CD8-positive, alpha-beta memory T cell (primary cell): ENCODE measurements around the gene RMI2. TPM values are rescaled to one million over a fixed set of nuclear protein-coding genes. Genes with fewer than 3 reads are reported as not detected.

Experiments
- CTCF ChIA-PET: fragments of 350-600 bp; sonication (Branson Sonifier 250); formaldehyde crosslinking; loops from one replicate; lab custom pipeline; 2021; ENCODE audit warnings: antibody characterized with exemption; lab: Charles Lee
- POLR2A ChIA-PET: fragments of 350-600 bp; sonication (Branson Sonifier 250); formaldehyde crosslinking; loops from one replicate; lab custom pipeline; 2021; ENCODE audit warnings: antibody characterized with exemption; lab: Charles Lee
- DNase-seq, 5 donors: peaks; one replicate each; pipeline versions ENCODE4 v3.0.0 to v3.0.0-alpha.2; 2020 to 2022; ENCODE audit warnings: mixed read lengths in 1 of 5
- H3K27ac ChIP-seq: one replicate; pipeline ENCODE4 v1.7.0; 2013; ENCODE audit warnings: low read depth, mild to moderate bottlenecking, low read length, moderate library complexity
- H3K27me3 ChIP-seq: 2 replicates; pipeline ENCODE4 v1.7.0; 2013; ENCODE audit warnings: low read length, mild to moderate bottlenecking; ENCODE audit not compliant: insufficient read depth, poor library complexity, severe bottlenecking
- H3K36me3 ChIP-seq: 2 replicates; pipeline ENCODE4 v1.7.0; 2013; ENCODE audit warnings: mild to moderate bottlenecking, low read length, moderate library complexity; ENCODE audit not compliant: insufficient read depth
- H3K4me1 ChIP-seq: 2 replicates; pipeline ENCODE4 v1.7.0; 2013; ENCODE audit warnings: mild to moderate bottlenecking, low read length, moderate library complexity; ENCODE audit not compliant: insufficient read depth
- H3K4me3 ChIP-seq: 2 replicates; pipeline ENCODE4 v1.7.0; 2013; ENCODE audit warnings: mild to moderate bottlenecking, low read length
- H3K9me3 ChIP-seq: 2 replicates; pipeline ENCODE4 v1.7.0; 2013; ENCODE audit warnings: mild to moderate bottlenecking, low read length
- H3K27ac Mint-ChIP-seq, 8 donors: one replicate each; pipeline ENCODE4 v1.8.0; 2020 to 2021; ENCODE audit warnings: mixed read lengths in 8 of 8, mild to moderate bottlenecking in 6 of 8, inconsistent platforms in 3 of 8, moderate library complexity in 3 of 8
- H3K27me3 Mint-ChIP-seq, 2 donors: one replicate each; pipeline ENCODE4 v1.8.0; 2020 to 2021; ENCODE audit warnings: mixed read lengths in 2 of 2, mild to moderate bottlenecking in 1 of 2, moderate library complexity in 1 of 2
- H3K36me3 Mint-ChIP-seq, 3 donors: one replicate each; pipeline ENCODE4 v1.8.0; 2020 to 2021; ENCODE audit warnings: mixed read lengths in 3 of 3, inconsistent platforms in 1 of 3, mild to moderate bottlenecking in 1 of 3
- H3K4me1 Mint-ChIP-seq, 3 donors: one replicate each; pipeline ENCODE4 v1.8.0; 2020 to 2021; ENCODE audit warnings: mixed read lengths in 3 of 3, inconsistent platforms in 1 of 3, mild to moderate bottlenecking in 1 of 3
- H3K4me3 Mint-ChIP-seq, 7 donors: one replicate each; pipeline ENCODE4 v1.8.0; 2020 to 2021; ENCODE audit warnings: mixed read lengths in 7 of 7, mild to moderate bottlenecking in 6 of 7, moderate library complexity in 4 of 7, inconsistent platforms in 2 of 7
- H3K9me3 Mint-ChIP-seq, 5 donors: one replicate each; pipeline ENCODE4 v1.8.0; 2020 to 2022; ENCODE audit warnings: mixed read lengths in 5 of 5, mild to moderate bottlenecking in 3 of 5, moderate library complexity in 2 of 5, inconsistent platforms in 1 of 5
- polyA plus RNA-seq: library from polyadenylated mRNA; unstranded; fragments of 300-500 nt; fragmentation: Illumina TruSeq; gene quantifications from one replicate; pipeline ENCODE4 v1.2.3, GENCODE V29; 2021
- total RNA-seq, 2 experiments: library from RNA; stranded (reverse); gene quantifications; one replicate each; pipeline ENCODE4 v1.2.3, GENCODE V29; 2021

Gene RMI2
- total and polyA plus RNA-seq, 3 experiments from 2014 or later, result 1.1 to 38.3 (median 37.0) TPM

GRCh38 chr16:11354733-11355574, 9.7 kb downstream of the RMI2 start:
- Mint-ChIP-seq H3K4me3 (peak overlapping the region; percentile 57 to 82 (median 73)), H3K4me1 (peaks cover 35 to 38% (median 36%) of the 10 kb centered on the region in 3 donors), H3K36me3 (no peaks in the 10 kb centered on the region), H3K9me3 (no peaks in the 10 kb centered on the region), H3K27me3 (peaks cover 29 to 39% of the 10 kb centered on the region in 2 donors), H3K27ac (peak overlapping the region; percentile 41 to 91 (median 82))
- Histone ChIP-seq H3K27ac (no peak overlapping the region), H3K4me1 (peaks cover 40% of the 10 kb centered on the region), H3K4me3 (peak overlapping the region; percentile 48), H3K36me3 (no peaks in the 10 kb centered on the region), H3K27me3 (peaks cover 9% of the 10 kb centered on the region), H3K9me3 (no peaks in the 10 kb centered on the region)
- peak; percentile 54 to 89 (median 84) for DNase-seq
- ChIA-PET CTCF (interaction anchor here (0.7 to 2.7 kb wide), 11 partner anchors 9 to 401 kb away, joined by 3 to 18 read pairs (median 4); partner anchors contain the start of gene SOCS1), POLR2A (interaction anchor here (1.0 to 2.1 kb wide), 2 partner anchors 8 to 99 kb away, joined by 3 to 7 read pairs; partner anchors contain the start of gene SOCS1)

DNA sequence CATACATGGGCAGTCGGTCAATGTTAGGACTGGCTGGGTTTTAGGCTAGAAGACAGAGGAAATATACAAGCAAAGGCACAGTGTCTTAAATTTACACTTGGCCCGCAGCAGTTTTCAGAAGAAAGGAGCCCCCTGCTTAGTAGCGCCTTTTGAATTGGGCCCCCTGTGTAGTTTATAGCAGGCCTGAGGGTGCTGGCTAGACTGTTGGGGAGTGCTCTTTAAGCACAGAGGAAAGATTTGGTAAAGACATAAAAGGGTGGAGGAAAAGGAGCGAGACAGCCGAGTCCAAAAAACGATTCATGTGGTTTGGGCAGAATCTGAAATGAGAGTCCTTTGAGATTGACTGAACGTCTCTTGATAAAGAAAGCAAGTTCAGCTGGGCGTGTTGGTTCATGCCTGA, 10.6 kb downstream of the RMI2 start:
- H3K4me1 Mint-ChIP-seq, result peaks cover 37 to 42% (median 41%) of the 10 kb centered on the region in 3 donors
- CTCF ChIA-PET, result interaction anchor here (0.7 to 2.7 kb wide), 17 partner anchors 16 to 393 kb away, joined by 3 to 18 read pairs (median 4); partner anchors contain the start of gene SOCS1
- Histone ChIP-seq H3K27me3 (peaks cover 9% of the 10 kb centered on the region), H3K4me3 (no peak overlapping the region), H3K9me3 (no peaks in the 10 kb centered on the region), H3K27ac (no peak overlapping the region), H3K36me3 (no peaks in the 10 kb centered on the region), H3K4me1 (peaks cover 45% of the 10 kb centered on the region)
- H3K27me3 Mint-ChIP-seq, result peaks cover 32 to 44% of the 10 kb centered on the region in 2 donors
- H3K36me3 Mint-ChIP-seq, result no peaks in the 10 kb centered on the region
- POLR2A ChIA-PET, result no interaction called here
- H3K4me3 Mint-ChIP-seq, result peak overlapping the region in 3 of 7 donors; percentile 68 to 82 (median 73)
- no peak for DNase-seq
- H3K27ac Mint-ChIP-seq, result peak overlapping the region in 4 of 8 donors; percentile 2 to 91 (median 58)
- H3K9me3 Mint-ChIP-seq, result no peaks in the 10 kb centered on the region

DNA sequence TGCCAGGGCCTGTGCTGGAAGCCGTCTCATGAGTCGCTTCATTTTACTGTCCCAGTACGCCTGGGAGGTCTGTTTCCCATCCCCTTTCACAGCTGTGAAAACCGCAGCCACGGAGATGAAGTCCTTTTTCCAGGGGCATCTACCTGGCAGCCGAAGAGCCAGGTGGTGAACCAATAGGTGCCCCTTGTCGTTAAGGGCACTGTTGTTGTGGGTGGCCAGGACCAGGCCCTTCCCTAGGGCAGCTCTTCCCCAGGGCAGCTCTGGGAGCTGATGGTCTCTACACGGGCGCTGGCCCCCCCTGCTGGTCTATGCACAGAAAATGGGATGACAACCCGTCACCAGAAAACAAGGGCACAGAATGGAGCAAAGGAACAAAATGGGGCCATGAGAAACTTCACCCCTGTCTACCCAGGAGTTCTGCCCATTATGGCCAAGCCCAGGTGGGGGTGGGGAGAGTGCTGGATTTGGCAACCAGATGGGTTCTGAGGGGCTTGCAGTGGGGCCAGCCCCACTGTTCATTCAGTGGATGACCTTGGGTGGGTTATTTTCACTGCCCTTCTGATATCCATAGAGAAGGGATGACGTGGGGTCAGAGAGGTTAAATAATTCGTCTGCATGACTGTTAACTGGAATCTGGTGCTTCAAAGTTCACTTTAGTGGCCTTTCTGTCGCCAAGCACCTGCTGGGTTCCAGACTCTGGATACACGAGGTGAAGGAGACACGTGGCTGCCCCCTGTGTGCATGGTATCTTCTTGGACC, 11.5 kb downstream of the RMI2 start:
- no peaks in the 10 kb centered on the region for H3K36me3 Mint-ChIP-seq
- H3K27me3 ChIP-seq, result peaks cover 9% of the 10 kb centered on the region
- peak overlapping the region in 1 of 8 donors; percentile 24 for H3K27ac Mint-ChIP-seq

GRCh38 chr16:11358531-11358930, 13.3 kb downstream of the RMI2 start:
- no peak for DNase-seq
- Mint-ChIP-seq H3K27ac (no peak overlapping the region), H3K9me3 (no peaks in the 10 kb centered on the region), H3K4me1 (peaks cover 60 to 64% (median 60%) of the 10 kb centered on the region in 3 donors), H3K4me3 (no peak overlapping the region), H3K36me3 (no peaks in the 10 kb centered on the region), H3K27me3 (peaks cover 34 to 51% of the 10 kb centered on the region in 2 donors)
- no peak overlapping the region for H3K4me3 ChIP-seq
- H3K27ac ChIP-seq, result no peak overlapping the region
- CTCF ChIA-PET, result interaction anchor here (0.9 to 2.0 kb wide), 4 partner anchors 13 to 394 kb away, joined by 4 to 7 read pairs (median 5); no protein-coding TSS in a partner anchor
- POLR2A ChIA-PET, result interaction anchor here (1.3 kb wide), 1 partner anchor 102 kb away, joined by 4 read pairs; the partner anchor contains the start of gene SOCS1
- H3K4me1 ChIP-seq, result peaks cover 66% of the 10 kb centered on the region
- no peaks in the 10 kb centered on the region for H3K36me3 ChIP-seq
- no peaks in the 10 kb centered on the region for H3K9me3 ChIP-seq
- H3K27me3 ChIP-seq, result peaks cover 6% of the 10 kb centered on the region

More for the DNA sequence above, 11.5 kb downstream of the RMI2 start:
- peak; percentile 25 to 65 (median 38) for DNase-seq
- Histone ChIP-seq H3K4me1 (peaks cover 54% of the 10 kb centered on the region), H3K27ac (no peak overlapping the region), H3K9me3 (no peaks in the 10 kb centered on the region), H3K4me3 (no peak overlapping the region), H3K36me3 (no peaks in the 10 kb centered on the region)
- CTCF ChIA-PET, result interaction anchor here (0.7 to 2.7 kb wide), 21 partner anchors 11 to 402 kb away, joined by 3 to 18 read pairs (median 4); partner anchors contain the start of gene SOCS1
- POLR2A ChIA-PET, result no interaction called here
- Mint-ChIP-seq H3K9me3 (no peaks in the 10 kb centered on the region), H3K27me3 (peaks cover 32 to 50% of the 10 kb centered on the region in 2 donors), H3K4me1 (peaks cover 46 to 51% (median 50%) of the 10 kb centered on the region in 3 donors), H3K4me3 (no peak overlapping the region)

GRCh38 chr16:11359370-11359769, 14.1 kb downstream of the RMI2 start:
- no peak overlapping the region for H3K27ac ChIP-seq
- no peak overlapping the region for H3K4me3 Mint-ChIP-seq

DNA sequence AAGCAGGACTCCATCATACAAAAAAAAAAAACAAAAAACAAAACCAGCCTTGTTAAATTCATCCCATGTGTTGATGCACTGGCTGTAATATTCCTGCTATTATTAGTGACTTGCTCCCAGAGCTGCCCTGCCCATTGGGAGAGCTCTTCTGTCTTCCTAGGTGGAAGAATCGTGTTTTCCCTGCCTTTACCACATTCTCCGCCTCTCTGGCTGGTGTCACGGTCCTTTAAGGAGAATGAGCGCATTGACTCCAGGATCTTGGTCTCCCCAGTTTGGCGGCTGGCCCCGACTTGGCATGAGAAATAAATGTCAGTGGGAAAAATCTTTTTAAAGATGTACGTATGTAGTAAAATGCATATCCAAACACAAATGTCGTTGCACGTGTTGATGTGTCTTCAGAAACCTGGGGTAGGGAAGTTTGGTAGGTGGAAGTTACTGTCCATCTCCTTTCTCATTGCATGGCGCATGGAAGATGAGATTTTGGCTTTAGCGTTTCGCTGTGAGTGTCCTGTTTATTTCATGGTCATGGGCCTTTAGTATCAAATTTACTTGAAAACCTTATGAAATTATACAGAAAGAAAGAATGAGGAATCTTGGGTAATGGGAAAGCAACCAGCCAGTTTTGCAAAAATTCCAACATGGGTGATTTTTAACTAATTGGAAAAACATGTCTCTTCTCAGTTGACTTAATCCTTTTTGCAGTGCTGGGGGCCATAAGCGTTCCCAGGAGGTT, 15.5 kb downstream of the RMI2 start:
- H3K36me3 Mint-ChIP-seq, result no peaks in the 10 kb centered on the region
- POLR2A ChIA-PET, result no interaction called here
- H3K27ac ChIP-seq, result no peak overlapping the region
- no peaks in the 10 kb centered on the region for H3K9me3 ChIP-seq
- no peak overlapping the region for H3K4me3 ChIP-seq
- no peak for DNase-seq
- H3K9me3 Mint-ChIP-seq, result no peaks in the 10 kb centered on the region
- H3K27me3 Mint-ChIP-seq, result peaks cover 31 to 44% of the 10 kb centered on the region in 2 donors
- CTCF ChIA-PET, result no interaction called here
- peak overlapping the region in 2 of 8 donors; percentile 11 to 68 for H3K27ac Mint-ChIP-seq
- H3K27me3 ChIP-seq, result peaks cover 6% of the 10 kb centered on the region
- peaks cover 44% of the 10 kb centered on the region for H3K4me1 ChIP-seq
- H3K36me3 ChIP-seq, result no peaks in the 10 kb centered on the region
- peaks cover 41 to 42% (median 42%) of the 10 kb centered on the region in 3 donors for H3K4me1 Mint-ChIP-seq
- peak overlapping the region in 5 of 7 donors; percentile 50 to 88 (median 83) for H3K4me3 Mint-ChIP-seq

More at GRCh38 chr16:11359370-11359769, 14.1 kb downstream of the RMI2 start:
- Histone ChIP-seq H3K9me3 (no peaks in the 10 kb centered on the region), H3K4me3 (no peak overlapping the region), H3K27me3 (peaks cover 6% of the 10 kb centered on the region), H3K4me1 (peaks cover 58% of the 10 kb centered on the region), H3K36me3 (no peaks in the 10 kb centered on the region)
- Mint-ChIP-seq H3K27ac (no peak overlapping the region), H3K9me3 (no peaks in the 10 kb centered on the region), H3K4me1 (peaks cover 53 to 56% (median 53%) of the 10 kb centered on the region in 3 donors), H3K27me3 (peaks cover 31 to 46% of the 10 kb centered on the region in 2 donors), H3K36me3 (no peaks in the 10 kb centered on the region)
- CTCF ChIA-PET, result interaction anchor here (0.6 to 2.0 kb wide), 3 partner anchors 11 to 388 kb away, joined by 3 to 7 read pairs (median 4); no protein-coding TSS in a partner anchor
- DNase-seq, result no peak
- POLR2A ChIA-PET, result interaction anchor here (0.7 to 1.3 kb wide), 2 partner anchors 103 to 350 kb away, joined by 3 to 4 read pairs; partner anchors contain the start of gene SOCS1
